H1 (cell line): Measurements from ENCODE around the gene F7. TPM values are rescaled to one million over a fixed set of nuclear protein-coding genes. Genes with fewer than 3 reads are reported as not detected.

ENCODE experiments used
- CTCF ChIA-PET: fragments of 300-600 bp; sonication (Branson Sonifier 250); formaldehyde crosslinking; loops from one replicate; lab custom pipeline; 2021; ENCODE audit not compliant: partially characterized antibody; lab: Charles Lee
- POLR2A ChIA-PET: fragments of 300-600 bp; sonication (Branson Sonifier 250); formaldehyde crosslinking; loops from one replicate; lab custom pipeline; 2021; ENCODE audit warnings: inconsistent platforms; ENCODE audit not compliant: partially characterized antibody; lab: Charles Lee
- DNase-seq, 2 experiments: peaks; one replicate each; pipeline versions ENCODE4 v3.0.0 to v3.0.0-alpha.2; 2010 to 2022; ENCODE audit warnings: low spot score in 2 of 2, low read depth in 1 of 2, mixed read lengths in 1 of 2
- FAIRE-seq: peaks from 2 replicates; lab custom pipeline; 2011; peaks lifted over from hg19 to GRCh38; lab: Jason Lieb, UNC
- H2AFZ ChIP-seq: 2 replicates; pipeline ENCODE4 v1.8.1; 2012; ENCODE audit warnings: low read length, inconsistent platforms
- H2AK5ac ChIP-seq: 2 replicates; pipeline ENCODE4 v1.6.1; 2013; ENCODE audit warnings: low read depth, low read length
- H2BK120ac ChIP-seq: replicated peaks from 2 replicates; pipeline ENCODE3; 2013; ENCODE audit warnings: low read depth, low read length, inconsistent platforms
- H2BK12ac ChIP-seq: 2 replicates; pipeline ENCODE4 v1.6.1; 2013; ENCODE audit warnings: low read depth, low read length
- H2BK15ac ChIP-seq: 2 replicates; pipeline ENCODE4 v1.6.1; 2013; ENCODE audit warnings: low read length
- H2BK20ac ChIP-seq: 2 replicates; pipeline ENCODE4 v1.6.1; 2013; ENCODE audit warnings: low read length
- H2BK5ac ChIP-seq: 2 replicates; pipeline ENCODE4 v1.6.1; 2013; ENCODE audit warnings: low read depth, low read length
- H3K14ac ChIP-seq: 2 replicates; pipeline ENCODE4 v1.6.1; 2013; ENCODE audit warnings: inconsistent platforms; ENCODE audit not compliant: insufficient read length
- H3K18ac ChIP-seq: 2 replicates; pipeline ENCODE4 v1.6.1; 2013; ENCODE audit warnings: low read length; ENCODE audit errors: extremely low read depth
- H3K23ac ChIP-seq: 2 replicates; pipeline ENCODE4 v1.6.1; 2013; ENCODE audit warnings: inconsistent platforms; ENCODE audit not compliant: insufficient read length
- H3K23me2 ChIP-seq: 2 replicates; pipeline ENCODE4 v1.6.1; 2013; ENCODE audit warnings: low read depth, low read length
- H3K27ac ChIP-seq: 2 replicates; pipeline ENCODE4 v1.6.1; 2011; ENCODE audit warnings: low read depth, low read length, inconsistent platforms
- H3K27me3 ChIP-seq, 4 experiments: replicated peaks in 1 of 4; 1 replicate in 1 of 4; 2 replicates in 3 of 4; pipeline versions ENCODE4 v1.6.1 to v1.8.1; 2011 to 2013; ENCODE audit warnings: low read length in 3 of 4, mild to moderate bottlenecking in 3 of 4, inconsistent platforms in 2 of 4, mixed read lengths in 2 of 4, moderate library complexity in 1 of 4; ENCODE audit not compliant: control insufficient read depth in 3 of 4, insufficient read depth in 3 of 4; ENCODE audit errors: extremely low read depth in 1 of 4
- H3K36me3 ChIP-seq, 4 experiments: 2 replicates each; pipeline versions ENCODE4 v1.6.1 to v1.8.1; 2011 to 2013; ENCODE audit warnings: mild to moderate bottlenecking in 4 of 4, low read length in 3 of 4, moderate library complexity in 2 of 4, control low read depth in 1 of 4, inconsistent platforms in 1 of 4; ENCODE audit not compliant: insufficient read depth in 4 of 4, control insufficient read depth in 2 of 4
- H3K4ac ChIP-seq: replicated peaks from 2 replicates; pipeline ENCODE3; 2013; ENCODE audit warnings: low read length, low read depth, mixed read lengths, inconsistent platforms; ENCODE audit not compliant: insufficient read length
- H3K4me1 ChIP-seq, 4 experiments: replicated peaks in 1 of 4; 1 replicate in 1 of 4; 2 replicates in 3 of 4; pipeline versions ENCODE4 v1.6.1 to v1.8.1; 2011 to 2013; ENCODE audit warnings: low read length in 3 of 4, inconsistent platforms in 2 of 4, mixed read lengths in 1 of 4; ENCODE audit not compliant: insufficient read depth in 4 of 4, control insufficient read depth in 3 of 4
- H3K4me2 ChIP-seq, 2 experiments: 2 replicates each; pipeline versions ENCODE4 v1.6.1 to v1.8.1; 2011 to 2013; ENCODE audit warnings: low read depth in 2 of 2, low read length in 2 of 2, control low read depth in 1 of 2, inconsistent platforms in 1 of 2, mild to moderate bottlenecking in 1 of 2; ENCODE audit not compliant: insufficient read depth in 1 of 2
- H3K4me3 ChIP-seq, 4 experiments: fragments of 200-600, 300-600 bp in 1 of 4; sonication (generic), shearing (Covaris generic), sonication (Bioruptor Twin) in 1 of 4; 2 replicates each; pipeline versions ENCODE4 v1.5.1 to v1.8.1; 2011 to 2016; ENCODE audit warnings: low read length in 4 of 4, low read depth in 3 of 4, control low read depth in 2 of 4, inconsistent platforms in 2 of 4, mild to moderate bottlenecking in 2 of 4, mixed read lengths in 1 of 4, moderate library complexity in 1 of 4; ENCODE audit not compliant: insufficient read depth in 2 of 4; ENCODE audit errors: extremely low read depth in 1 of 4
- H3K56ac ChIP-seq: replicated peaks from 2 replicates; pipeline ENCODE3; 2013; ENCODE audit warnings: low read depth, mild to moderate bottlenecking, mixed read lengths, low read length, inconsistent platforms; ENCODE audit not compliant: insufficient read length
- H3K79me1 ChIP-seq: 2 replicates; pipeline ENCODE4 v1.6.1; 2013; ENCODE audit warnings: low read depth, low read length, control low read depth
- H3K79me2 ChIP-seq, 2 experiments: 2 replicates each; pipeline versions ENCODE4 v1.6.1 to v1.8.1; 2012 to 2013; ENCODE audit warnings: low read length in 2 of 2, mild to moderate bottlenecking in 2 of 2, inconsistent platforms in 1 of 2; ENCODE audit not compliant: insufficient read depth in 2 of 2, control insufficient read depth in 1 of 2
- H3K9ac ChIP-seq, 4 experiments: replicated peaks in 1 of 4; 1 replicate in 1 of 4; 2 replicates in 3 of 4; pipeline versions ENCODE4 v1.6.1 to v1.8.1; 2011 to 2013; ENCODE audit warnings: low read depth in 3 of 4, low read length in 3 of 4, control low read depth in 2 of 4, mild to moderate bottlenecking in 2 of 4, moderate library complexity in 2 of 4, inconsistent platforms in 1 of 4; ENCODE audit errors: extremely low read depth in 1 of 4
- H3K9me3 ChIP-seq, 2 experiments: 2 replicates each; pipeline versions ENCODE4 v1.6.1 to v1.8.1; 2012 to 2013; ENCODE audit warnings: mild to moderate bottlenecking in 2 of 2, moderate library complexity in 2 of 2, control low read depth in 1 of 2, inconsistent platforms in 1 of 2, low read depth in 1 of 2, low read length in 1 of 2, mixed read lengths in 1 of 2; ENCODE audit not compliant: insufficient read depth in 2 of 2
- H4K20me1 ChIP-seq, 2 experiments: replicated peaks in 1 of 2; 2 replicates each; pipeline versions ENCODE3 to v1.8.1; 2011 to 2013; ENCODE audit warnings: inconsistent platforms in 2 of 2, low read length in 2 of 2, mild to moderate bottlenecking in 1 of 2; ENCODE audit not compliant: insufficient read depth in 2 of 2, control insufficient read depth in 1 of 2
- H4K5ac ChIP-seq: 2 replicates; pipeline ENCODE4 v1.6.1; 2013; ENCODE audit warnings: low read length, low read depth, mixed read lengths, inconsistent platforms; ENCODE audit not compliant: insufficient read length
- H4K8ac ChIP-seq: 2 replicates; pipeline ENCODE4 v1.8.0; 2013; ENCODE audit warnings: mild to moderate bottlenecking, moderate library complexity, low read length, inconsistent platforms; ENCODE audit not compliant: insufficient read depth; ENCODE audit errors: extremely low read depth
- H4K91ac ChIP-seq: replicated peaks from 2 replicates; pipeline ENCODE3; 2013; ENCODE audit warnings: low read length, mixed read lengths, inconsistent platforms; ENCODE audit not compliant: insufficient read length
- BCL11A ChIP-seq, 2 experiments: IDR thresholded peaks; one replicate each; pipeline ENCODE4 v1.6.1; 2011; ENCODE audit warnings: low read depth in 2 of 2, low read length in 2 of 2, mild to moderate bottlenecking in 2 of 2
- CREB1 ChIP-seq: IDR thresholded peaks from 2 replicates; pipeline ENCODE4 v1.6.1; 2012; ENCODE audit warnings: inconsistent platforms
- CTBP2 ChIP-seq: IDR thresholded peaks from 2 replicates; pipeline ENCODE4 v1.7.0; 2011; ENCODE audit warnings: borderline replicate concordance, mild to moderate bottlenecking, moderate library complexity, mixed read lengths, low read length; ENCODE audit not compliant: insufficient read depth, insufficient read length
- E2F6 ChIP-seq: IDR thresholded peaks from 2 replicates; pipeline ENCODE4 v1.6.1; 2012; ENCODE audit warnings: inconsistent platforms
- GTF2F1 ChIP-seq: IDR thresholded peaks from 2 replicates; pipeline ENCODE4 v1.6.1; 2012; ENCODE audit warnings: low read depth, low read length, improper control_type of control experiment, borderline replicate concordance
- JUN ChIP-seq: IDR thresholded peaks from 2 replicates; pipeline ENCODE4 v1.6.1; 2011; ENCODE audit warnings: low read depth, mild to moderate bottlenecking, improper control_type of control experiment, low read length
- MAX ChIP-seq: IDR thresholded peaks from 2 replicates; pipeline ENCODE4 v1.6.1; 2012; ENCODE audit warnings: inconsistent platforms
- POU5F1 ChIP-seq: IDR thresholded peaks from 2 replicates; pipeline ENCODE4 v1.6.1; 2011; ENCODE audit warnings: low read depth, mild to moderate bottlenecking, low read length, moderate library complexity
- RBBP5 ChIP-seq: IDR thresholded peaks from 2 replicates; pipeline ENCODE4 v1.7.1; 2012; ENCODE audit warnings: low read depth, mild to moderate bottlenecking, inconsistent platforms, low read length, moderate library complexity, borderline replicate concordance
- SIX5 ChIP-seq: IDR thresholded peaks from 2 replicates; pipeline ENCODE4 v1.6.1; 2011; ENCODE audit warnings: mild to moderate bottlenecking, low read depth, low read length
- SP4 ChIP-seq: IDR thresholded peaks from 2 replicates; pipeline ENCODE4 v1.6.1; 2012; ENCODE audit warnings: low read length, inconsistent platforms
- TAF7 ChIP-seq: optimal IDR thresholded peaks from 2 replicates; pipeline ENCODE3; 2011; ENCODE audit warnings: low read depth, mild to moderate bottlenecking, inconsistent platforms, low read length, moderate library complexity, borderline replicate concordance
- TBP ChIP-seq: IDR thresholded peaks from 2 replicates; pipeline ENCODE4 v1.6.1; 2011; ENCODE audit warnings: low read depth, low read length, improper control_type of control experiment
- ZNF274 ChIP-seq: IDR thresholded peaks from 2 replicates; pipeline ENCODE4 v1.7.0; 2012; ENCODE audit warnings: low read length, borderline replicate concordance; ENCODE audit errors: extremely low read depth
- WGBS, 2 experiments: shearing (Covaris generic) in 1 of 2; methylation state at CpG; one replicate each; pipeline versions ENCODE4 v1.1.6 to v1.1.7; 2013 to 2015; ENCODE audit warnings: low lambda C conversion rate in 2 of 2, mixed read lengths in 2 of 2, inconsistent platforms in 1 of 2, low coverage in 1 of 2, missing lambda C conversion rate in 1 of 2; ENCODE audit not compliant: insufficient replicate concordance in 2 of 2, insufficient coverage in 1 of 2, insufficient read length in 1 of 2; ENCODE audit errors: extremely low coverage in 1 of 2, missing lambda C conversion rate in 1 of 2; 5-methylcytosine and 5-hydroxymethylcytosine counted together
- polyA plus RNA-seq, 7 experiments: library from polyadenylated mRNA; depleted of rRNA in 3 of 7; stranded (reverse) in 5 of 7; unstranded in 2 of 7; fragments of >200 nt in 5 of 7; fragments of 200-250 nt in 2 of 7; gene quantifications; 1 replicate in 5 of 7; 2 replicates in 1 of 7; 4 replicates in 1 of 7; pipeline versions ENCODE4 v1.2.1 to v1.2.3, GENCODE V29; 2011 to 2013; ENCODE audit warnings: missing spikeins in 2 of 7, mixed read lengths in 2 of 7
- total RNA-seq: library from RNA; stranded (reverse); fragmentation: NEBNext Ultra II Directional; extraction: Animal tissue kit (Norgen Biotek cat#: 25700); gene quantifications from 2 replicates; pipeline ENCODE4 v1.2.1, GENCODE V29; 2021

The F7 gene
- total and polyA plus RNA-seq, 2 of the 8 experiments (the other 6 are each of a cell fraction or from before 2014, with no cell fraction given) = 0.43 to 0.98 TPM

- ChIA-PET POLR2A (no interaction called here), CTCF (no interaction called here)
- no peak overlapping the region for H2AFZ ChIP-seq
- H2BK5ac ChIP-seq = no peak overlapping the region
- H3K4ac ChIP-seq = no peak overlapping the region
- H4K8ac ChIP-seq = no peak overlapping the region
- FAIRE-seq (no peak), DNase-seq (no peak)
- H3K79me1 ChIP-seq = no peaks in the 10 kb centered on the region
- H2BK12ac ChIP-seq = no peak overlapping the region
- no peak overlapping the region for H3K23ac ChIP-seq
- H3K18ac ChIP-seq = no peak overlapping the region
- no peaks in the 10 kb centered on the region; a peak in 1 of 4 replicates for H3K79me2 ChIP-seq
- H3K4me2 ChIP-seq = no peak overlapping the region
- no peak for TF ChIP-seq TBP
- no peak for TF ChIP-seq E2F6
- TF ChIP-seq TAF7 = no peak
- TF ChIP-seq SIX5 = no peak
- no peak for TF ChIP-seq JUN
- no peak for TF ChIP-seq CREB1
- no peak for TF ChIP-seq ZNF274
- TF ChIP-seq RBBP5 = no peak
- TF ChIP-seq MAX = no peak
- no peak for TF ChIP-seq CTBP2
- no peak for TF ChIP-seq POU5F1
- no peak for TF ChIP-seq BCL11A (IDR thresholded peaks at IDR 0.05; ENCODE audit: low read depth in 2 of 2, low read length in 2 of 2)
- no peak for TF ChIP-seq SP4
- no peak for TF ChIP-seq GTF2F1
- no peak overlapping the region for H2BK120ac ChIP-seq
- no peaks in the 10 kb centered on the region for H3K23me2 ChIP-seq
- no peak overlapping the region for H3K4me3 ChIP-seq
- H3K9me3 ChIP-seq = no peaks in the 10 kb centered on the region
- peaks cover 0 to 3% (median 0%) of the 10 kb centered on the region in 4 experiments; a peak in 1 of 7 replicates for H3K4me1 ChIP-seq
- H2BK20ac ChIP-seq = no peak overlapping the region
- no peak overlapping the region for H4K5ac ChIP-seq
- no peak overlapping the region for H3K56ac ChIP-seq
- H4K91ac ChIP-seq = no peak overlapping the region
- no peak overlapping the region for H3K9ac ChIP-seq
- no peak overlapping the region for H3K14ac ChIP-seq
- H3K27me3 ChIP-seq = no peaks in the 10 kb centered on the region
- no peaks in the 10 kb centered on the region for H4K20me1 ChIP-seq
- no peak overlapping the region for H3K27ac ChIP-seq
- H2AK5ac ChIP-seq = no peak overlapping the region
- H3K36me3 ChIP-seq = peaks cover 2 to 29% (median 7%) of the 10 kb centered on the region in 4 experiments; a peak in 5 of 8 replicates
- WGBS, 2 experiments = 89% methylated on average over 7 of the region's 7 CpGs; no CpG with 5 or more reads in 1 of the 2 experiments
- no peak overlapping the region for H2BK15ac ChIP-seq
Observed at GRCh38 chr13:113168211-113168610, 62.6 kb downstream of the F7 start.
